ENCODE data around the gene OR9A2. TPM values are rescaled to one million over a fixed set of nuclear protein-coding genes. Genes with fewer than 3 reads are reported as not detected.

Gene OR9A2
- total and polyA plus RNA-seq, 4 donors, result 0.82 TPM; not detected in 3

GRCh38 chr7:143069912-143070500 lies 43.1 kb upstream of the OR9A2 start:
- no peaks in the 10 kb centered on the region for H3K27me3 ChIP-seq (ENCODE audit: control insufficient read depth in 3 of 3, insufficient read depth in 3 of 3, low read length in 2 of 3)
- H3K4me3 ChIP-seq, result no peak overlapping the region
- H3K9me3 ChIP-seq (ENCODE audit: control insufficient read depth in 4 of 4, insufficient read depth in 3 of 4, low read length in 3 of 4), result no peaks in the 10 kb centered on the region
- ATAC-seq (ENCODE audit: insufficient read depth, low FRiP score) (no peak), DNase-seq (no peak)
- TF ChIP-seq CTCF (IDR thresholded peaks at IDR 0.05; ENCODE audit: control extremely low read depth, extremely low read depth), result no peak
- 67 to 78% methylated on average over 6 of the region's 6 CpGs for WGBS, 2 donors
- no peak overlapping the region for H3K27ac ChIP-seq (ENCODE audit: low read depth in 1 of 2, low read length in 1 of 2)
- H3K36me3 ChIP-seq (ENCODE audit: control insufficient read depth in 4 of 4, insufficient read depth in 4 of 4, low read length in 4 of 4), result no peaks in the 10 kb centered on the region
- H3K9ac ChIP-seq (ENCODE audit: insufficient read depth in 1 of 2, low read length in 2 of 2), result no peak overlapping the region
- no peaks in the 10 kb centered on the region for H3K4me1 ChIP-seq (ENCODE audit: control insufficient read depth in 5 of 5, insufficient read depth in 5 of 5, low read length in 5 of 5)

- ATAC-seq (ENCODE audit: insufficient read depth, low FRiP score), result no peak
- no peak for TF ChIP-seq CTCF (IDR thresholded peaks at IDR 0.05; ENCODE audit: control extremely low read depth, extremely low read depth)
- Histone ChIP-seq H3K9me3 (ENCODE audit: control insufficient read depth in 4 of 4, insufficient read depth in 3 of 4, low read length in 3 of 4) (no peaks in the 10 kb centered on the region), H3K27ac (ENCODE audit: low read depth in 1 of 2, low read length in 1 of 2) (no peak overlapping the region), H3K4me3 (no peak overlapping the region), H3K36me3 (ENCODE audit: control insufficient read depth in 4 of 4, insufficient read depth in 4 of 4, low read length in 4 of 4) (no peaks in the 10 kb centered on the region), H3K4me1 (ENCODE audit: control insufficient read depth in 5 of 5, insufficient read depth in 5 of 5, low read length in 5 of 5) (no peaks in the 10 kb centered on the region), H3K27me3 (ENCODE audit: control insufficient read depth in 3 of 3, insufficient read depth in 3 of 3, low read length in 2 of 3) (no peaks in the 10 kb centered on the region), H3K9ac (ENCODE audit: insufficient read depth in 1 of 2, low read length in 2 of 2) (no peak overlapping the region)
- no peak for DNase-seq
- 69 to 81% methylated on average over 2 of the region's 2 CpGs for WGBS, 2 donors
Observed at GRCh38 chr7:143068446-143068845, 41.5 kb upstream of the OR9A2 start.

- Histone ChIP-seq H3K9ac (ENCODE audit: insufficient read depth in 1 of 2, low read length in 2 of 2) (no peak overlapping the region), H3K9me3 (ENCODE audit: control insufficient read depth in 4 of 4, insufficient read depth in 3 of 4, low read length in 3 of 4) (peaks cover 0 to 7% (median 0%) of the 10 kb centered on the region in 4 donors), H3K4me1 (ENCODE audit: control insufficient read depth in 5 of 5, insufficient read depth in 5 of 5, low read length in 5 of 5) (no peaks in the 10 kb centered on the region), H3K27me3 (ENCODE audit: control insufficient read depth in 3 of 3, insufficient read depth in 3 of 3, low read length in 2 of 3) (no peaks in the 10 kb centered on the region), H3K36me3 (ENCODE audit: control insufficient read depth in 4 of 4, insufficient read depth in 4 of 4, low read length in 4 of 4) (no peaks in the 10 kb centered on the region), H3K27ac (ENCODE audit: low read depth in 1 of 2, low read length in 1 of 2) (no peak overlapping the region), H3K4me3 (no peak overlapping the region)
- 80 to 86% methylated on average over 3 of the region's 3 CpGs for whole genome bisulfite sequencing, 2 donors
- TF ChIP-seq CTCF (IDR thresholded peaks at IDR 0.05; ENCODE audit: control extremely low read depth, extremely low read depth), result no peak
- DNase-seq (no peak), ATAC-seq (ENCODE audit: insufficient read depth, low FRiP score) (no peak)
Observed at GRCh38 chr7:143063741-143064140, 36.8 kb upstream of the OR9A2 start.

GRCh38 chr7:143055754-143056153 lies 28.8 kb upstream of the OR9A2 start:
- no peak for ATAC-seq (ENCODE audit: insufficient read depth, low FRiP score)
- Histone ChIP-seq H3K4me3 (no peak overlapping the region), H3K27ac (ENCODE audit: low read depth in 1 of 2, low read length in 1 of 2) (no peak overlapping the region), H3K4me1 (ENCODE audit: control insufficient read depth in 5 of 5, insufficient read depth in 5 of 5, low read length in 5 of 5) (no peaks in the 10 kb centered on the region), H3K27me3 (ENCODE audit: control insufficient read depth in 3 of 3, insufficient read depth in 3 of 3, low read length in 2 of 3) (peaks cover 0 to 4% (median 0%) of the 10 kb centered on the region in 3 donors), H3K9ac (ENCODE audit: insufficient read depth in 1 of 2, low read length in 2 of 2) (no peak overlapping the region), H3K9me3 (ENCODE audit: control insufficient read depth in 4 of 4, insufficient read depth in 3 of 4, low read length in 3 of 4) (peaks cover 0 to 3% (median 0%) of the 10 kb centered on the region in 4 donors), H3K36me3 (ENCODE audit: control insufficient read depth in 4 of 4, insufficient read depth in 4 of 4, low read length in 4 of 4) (no peaks in the 10 kb centered on the region)
- no peak for DNase-seq
- TF ChIP-seq CTCF (IDR thresholded peaks at IDR 0.05; ENCODE audit: control extremely low read depth, extremely low read depth), result no peak
